GM12873 (cell line): ENCODE data around the gene HDAC1.

Experiments used
- TF ChIP-seq, protein P1 (sequence below): IDR thresholded peaks from 2 replicates; pipeline ENCODE4 v1.5.1; 2012; ENCODE audit warnings: low read depth, mild to moderate bottlenecking, moderate library complexity, low read length, control low read depth; ENCODE audit not compliant: insufficient read depth; ENCODE audit errors: missing control alignments

Gene HDAC1

DNA sequence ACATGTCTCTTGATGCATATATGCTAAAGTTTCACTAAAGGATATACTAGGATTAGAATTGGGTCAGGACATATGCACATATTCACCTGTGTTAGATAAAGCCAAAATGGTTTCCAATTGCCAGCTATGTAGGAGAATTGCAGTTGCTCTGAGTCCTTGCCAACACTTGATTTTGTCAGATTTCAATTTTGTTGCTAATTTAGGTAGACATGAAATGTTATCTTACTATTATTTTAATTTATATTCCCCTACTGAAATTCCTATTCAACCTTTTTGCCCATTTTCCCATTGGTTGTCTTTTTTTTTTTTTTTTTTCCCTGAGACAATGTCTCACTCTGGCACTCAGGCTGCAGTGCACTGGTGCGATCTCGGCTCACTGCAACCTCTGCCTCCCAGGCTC, 13.4 kb downstream of the HDAC1 start:
- TF ChIP-seq, protein P1, sequence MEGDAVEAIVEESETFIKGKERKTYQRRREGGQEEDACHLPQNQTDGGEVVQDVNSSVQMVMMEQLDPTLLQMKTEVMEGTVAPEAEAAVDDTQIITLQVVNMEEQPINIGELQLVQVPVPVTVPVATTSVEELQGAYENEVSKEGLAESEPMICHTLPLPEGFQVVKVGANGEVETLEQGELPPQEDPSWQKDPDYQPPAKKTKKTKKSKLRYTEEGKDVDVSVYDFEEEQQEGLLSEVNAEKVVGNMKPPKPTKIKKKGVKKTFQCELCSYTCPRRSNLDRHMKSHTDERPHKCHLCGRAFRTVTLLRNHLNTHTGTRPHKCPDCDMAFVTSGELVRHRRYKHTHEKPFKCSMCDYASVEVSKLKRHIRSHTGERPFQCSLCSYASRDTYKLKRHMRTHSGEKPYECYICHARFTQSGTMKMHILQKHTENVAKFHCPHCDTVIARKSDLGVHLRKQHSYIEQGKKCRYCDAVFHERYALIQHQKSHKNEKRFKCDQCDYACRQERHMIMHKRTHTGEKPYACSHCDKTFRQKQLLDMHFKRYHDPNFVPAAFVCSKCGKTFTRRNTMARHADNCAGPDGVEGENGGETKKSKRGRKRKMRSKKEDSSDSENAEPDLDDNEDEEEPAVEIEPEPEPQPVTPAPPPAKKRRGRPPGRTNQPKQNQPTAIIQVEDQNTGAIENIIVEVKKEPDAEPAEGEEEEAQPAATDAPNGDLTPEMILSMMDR, result no peak

DNA sequence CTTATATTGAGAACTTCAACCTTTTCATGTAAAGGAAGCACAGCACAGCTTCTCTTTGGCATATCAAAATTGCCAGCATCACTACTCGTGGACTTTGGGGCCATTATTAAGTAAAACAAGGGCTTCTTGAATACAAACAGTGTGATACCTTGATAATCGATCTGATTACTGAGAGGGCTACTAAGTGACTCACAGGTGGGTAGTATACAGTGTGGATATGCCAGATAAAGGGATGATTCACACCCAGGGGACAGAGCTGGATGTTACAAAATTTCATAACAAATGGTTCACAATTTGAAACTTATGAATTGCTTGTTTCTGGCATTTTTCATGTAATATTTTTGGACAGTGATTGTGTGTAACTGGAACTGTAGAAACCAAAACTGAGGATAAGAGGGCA, 15.4 kb downstream of the HDAC1 start:
- TF ChIP-seq, protein P1, result no peak

DNA sequence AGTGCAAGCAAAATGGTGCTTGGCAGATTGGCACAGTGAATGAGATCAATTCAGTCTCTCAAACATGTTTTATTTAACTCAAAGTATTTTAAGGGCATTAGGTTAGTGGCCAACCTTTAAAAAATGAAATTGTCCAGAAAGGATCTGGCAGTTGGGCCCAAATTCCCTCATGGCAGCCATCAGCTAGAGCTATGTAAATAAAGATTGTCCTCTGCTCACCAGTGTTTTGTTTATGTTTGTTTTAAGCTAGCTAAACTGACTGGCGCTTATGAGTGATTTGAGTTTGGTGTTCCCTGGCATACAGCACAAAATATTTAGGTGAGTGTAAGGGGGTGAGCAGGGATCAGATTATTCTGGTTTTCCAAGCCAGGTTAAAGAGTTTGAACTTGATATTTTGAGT, 18.1 kb downstream of the HDAC1 start:
- TF ChIP-seq, protein P1, result no peak

DNA sequence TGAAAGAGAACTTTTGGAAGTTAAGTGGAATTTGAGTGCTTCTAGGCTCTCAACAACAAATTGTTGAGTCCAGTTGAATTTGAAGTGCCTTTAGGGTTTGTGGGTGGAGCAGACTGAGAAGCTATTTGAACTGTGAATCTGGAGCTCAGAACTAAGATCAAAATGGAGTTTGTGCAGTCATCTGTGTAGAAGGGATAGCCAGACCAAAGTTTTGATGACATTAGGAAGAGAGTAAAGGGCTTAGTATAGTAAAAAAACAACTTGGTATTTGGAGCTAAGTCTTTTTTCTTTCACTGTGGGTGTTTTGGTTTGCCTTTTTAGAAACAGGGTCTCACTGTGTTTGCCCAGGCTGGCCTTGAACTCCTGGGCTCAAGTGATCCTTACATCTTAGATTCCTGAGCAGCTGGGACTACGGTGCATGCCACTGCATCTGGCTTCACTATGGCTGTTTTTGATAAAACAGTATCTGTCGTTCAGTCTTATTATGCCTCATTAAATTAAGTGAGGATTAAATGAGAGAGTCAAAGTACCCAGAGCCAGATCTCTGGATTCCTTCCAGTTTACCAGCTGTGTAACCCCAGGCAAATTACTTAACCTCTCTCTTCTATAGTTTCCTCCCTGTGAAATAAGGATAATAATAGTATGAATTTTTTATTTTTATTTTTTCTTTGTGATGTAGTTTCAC, 20.0 kb downstream of the HDAC1 start:
- TF ChIP-seq, protein P1, result no peak

DNA sequence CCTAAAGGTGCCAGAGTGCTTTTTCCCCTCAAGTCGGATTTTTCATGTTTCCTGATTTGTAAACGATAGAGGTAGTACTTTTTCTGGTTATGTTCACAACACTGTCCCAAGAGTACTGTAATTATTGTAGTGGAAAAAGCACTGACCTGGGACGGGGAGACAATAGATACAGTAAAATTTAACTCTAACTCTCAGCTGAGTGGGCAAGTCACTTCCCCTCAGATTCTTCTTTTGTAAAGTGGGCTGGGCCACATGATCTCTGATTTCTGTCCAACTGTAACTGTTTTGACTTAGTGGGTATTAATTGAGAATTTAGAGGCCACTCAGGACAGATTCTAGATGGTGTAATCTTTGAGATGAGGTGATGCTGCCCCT, 25.0 kb downstream of the HDAC1 start:
- TF ChIP-seq, protein P1, result no peak

DNA sequence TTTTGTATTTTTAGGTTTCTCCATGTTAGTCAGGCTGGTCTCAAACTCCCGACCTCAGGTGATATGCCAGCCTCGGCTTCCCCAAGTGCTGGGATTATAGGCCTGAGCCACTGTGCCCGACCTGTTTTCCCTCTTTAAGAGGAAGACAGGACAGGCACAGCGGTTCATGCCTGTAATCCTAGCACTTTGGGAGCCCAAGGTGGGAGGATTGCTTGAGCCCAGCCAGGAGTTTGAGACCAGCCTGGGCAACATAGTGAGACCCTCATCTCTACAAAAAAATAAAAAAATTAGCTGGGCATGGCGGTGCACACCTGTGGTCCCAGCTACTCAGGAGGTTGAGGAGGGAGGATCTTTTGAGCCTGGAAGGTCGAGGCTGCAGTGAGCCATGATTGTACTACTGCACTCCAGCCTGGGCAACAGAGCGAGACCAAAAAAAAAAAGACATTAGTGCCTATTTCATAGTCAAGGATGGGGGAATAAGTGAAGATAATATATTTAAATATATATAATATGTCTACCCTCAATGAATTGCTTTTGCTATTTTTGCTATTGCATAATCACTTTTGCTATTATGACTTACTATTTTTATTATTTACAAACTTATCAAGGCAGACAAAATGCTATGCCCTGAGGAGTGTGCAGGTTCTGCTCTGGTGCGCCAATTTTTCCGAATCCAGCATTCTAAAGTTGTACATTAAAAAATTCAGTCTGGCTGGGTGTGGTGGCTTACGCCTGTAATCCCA, 26.4 kb downstream of the HDAC1 start:
- TF ChIP-seq, protein P1, result no peak

DNA sequence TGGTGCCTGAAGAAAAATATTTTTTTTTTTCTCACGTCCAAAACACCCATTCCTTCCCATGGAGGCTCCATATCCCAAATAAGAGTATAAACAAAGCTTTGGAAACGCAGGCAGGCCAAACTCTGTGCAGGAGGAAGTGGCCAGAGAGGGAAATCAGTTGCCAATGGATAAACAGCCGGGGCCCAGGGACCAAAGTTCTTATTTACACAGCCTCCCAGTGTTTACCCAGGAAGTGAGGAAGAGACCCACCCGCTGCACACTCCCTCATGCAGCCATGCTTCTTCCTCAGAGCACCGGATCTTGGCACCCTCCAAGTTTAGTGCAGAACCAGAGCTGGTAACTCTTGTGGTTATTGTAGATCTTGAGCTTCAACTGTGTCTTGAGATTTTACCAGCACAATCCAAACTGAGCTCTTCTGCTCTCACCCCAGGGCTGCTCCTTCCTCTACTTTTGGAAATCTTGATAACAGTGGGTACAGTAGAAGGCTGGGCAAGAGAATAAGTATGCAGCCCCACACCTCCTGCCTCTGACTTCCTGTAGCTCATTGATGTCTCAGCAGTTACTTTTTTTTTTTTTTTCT, 29.9 kb downstream of the HDAC1 start:
- TF ChIP-seq, protein P1, result no peak
